GM13976 (cell line): ENCODE data around the gene MAP3K21.

ENCODE experiments used
- DNase-seq: peaks from one replicate; pipeline ENCODE4 v3.0.0; 2012; ENCODE audit warnings: low spot score
- CTCF ChIP-seq: IDR thresholded peaks from 2 replicates; pipeline ENCODE4 v1.5.1; 2012; ENCODE audit warnings: borderline replicate concordance, mild to moderate bottlenecking; ENCODE audit not compliant: insufficient read depth; ENCODE audit errors: extremely low read depth, missing control alignments, control extremely low read depth
- in situ Hi-C: fragments of 300-500 bp; cut with MboI; formaldehyde crosslinking; loops from one replicate; pipeline ENCODE4 v1.12.0; 2022; ENCODE audit warnings: low sequenced_read_pairs, mixed read lengths, inconsistent platforms; ENCODE audit not compliant: unreplicated experiment

Gene MAP3K21

GRCh38 chr1:233421293-233421692 is 93.8 kb downstream of the MAP3K21 start:
- in situ Hi-C loops = no loop called here
- DNase-seq = no peak
- TF ChIP-seq CTCF = no peak

DNA sequence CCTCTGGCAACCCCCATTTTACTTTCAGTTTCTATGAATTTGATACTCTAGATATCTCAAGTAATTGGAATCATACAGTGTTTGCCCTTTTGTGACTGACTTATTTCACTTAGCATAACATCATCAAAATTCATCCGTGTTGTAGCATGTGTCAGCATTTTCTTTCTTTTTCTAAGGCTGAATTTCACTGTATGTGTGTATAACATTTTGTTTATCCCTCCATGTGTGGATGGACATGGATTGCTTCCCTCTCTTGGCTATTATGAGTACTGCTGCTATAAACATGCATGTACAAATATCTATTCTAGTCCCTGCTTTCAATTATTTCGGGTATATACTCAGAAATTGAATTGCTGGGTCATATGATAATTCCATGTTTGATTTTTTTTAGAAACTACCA is 97.3 kb downstream of the MAP3K21 start:
- in situ Hi-C loops = loop anchor here (25.0 kb wide), 1 partner anchor 363 kb away; no protein-coding TSS in a partner anchor
- DNase-seq = no peak
- TF ChIP-seq CTCF = no peak

- DNase-seq = no peak
- TF ChIP-seq CTCF = no peak
- in situ Hi-C loops = loop anchor here (25.0 kb wide), 1 partner anchor 359 kb away; no protein-coding TSS in a partner anchor
These were observed 100.4 kb downstream of the MAP3K21 start for GRCh38 chr1:233427907-233428306.

GRCh38 chr1:233431753-233432403 is 104.4 kb downstream of the MAP3K21 start:
- DNase-seq = no peak
- TF ChIP-seq CTCF = no peak
- in situ Hi-C loops = loop anchor here (25.0 kb wide), 1 partner anchor 355 kb away; no protein-coding TSS in a partner anchor

GRCh38 chr1:233432916-233433315 is 105.4 kb downstream of the MAP3K21 start:
- DNase-seq = no peak
- in situ Hi-C loops = loop anchor here (25.0 kb wide), 1 partner anchor 354 kb away; no protein-coding TSS in a partner anchor
- TF ChIP-seq CTCF = no peak

DNA sequence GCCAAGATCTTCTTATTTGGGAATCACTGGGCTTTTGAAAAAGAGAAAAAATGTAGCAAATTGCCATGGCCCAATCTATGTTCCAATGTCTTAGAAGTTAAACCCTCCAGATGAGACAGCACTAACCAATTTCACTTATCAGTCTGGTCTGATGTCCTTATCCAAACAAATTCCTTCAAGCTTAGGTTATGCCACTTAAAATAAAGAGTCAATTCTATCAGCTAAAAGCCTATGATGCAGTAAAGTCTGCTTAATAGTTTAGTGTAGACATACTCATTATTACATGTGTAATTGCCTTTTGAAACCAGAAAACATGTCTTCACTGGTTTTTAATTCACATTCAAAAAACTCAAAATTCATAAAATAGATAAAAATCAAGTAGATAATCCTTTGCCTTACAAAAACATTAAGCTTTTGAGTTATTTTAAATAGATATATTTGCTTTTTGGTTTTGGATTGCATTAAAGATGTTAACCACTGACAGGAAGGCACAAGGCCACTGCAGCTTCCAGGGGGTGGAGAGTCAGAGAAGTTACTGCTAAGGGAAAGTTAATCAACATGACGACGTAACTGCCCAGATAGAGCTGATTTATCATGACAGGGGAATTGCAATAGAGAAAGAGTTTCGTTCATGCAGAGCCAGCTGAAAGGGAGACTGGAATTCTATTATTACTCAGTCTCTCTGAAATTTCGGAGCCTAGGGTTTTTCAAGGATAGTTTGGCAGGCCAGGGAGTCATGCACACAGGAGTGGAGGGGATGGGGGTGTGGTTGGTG is 106.1 kb downstream of the MAP3K21 start:
- in situ Hi-C loops = loop anchor here (25.0 kb wide), 1 partner anchor 354 kb away; no protein-coding TSS in a partner anchor
- DNase-seq = no peak
- no peak for TF ChIP-seq CTCF
